HL-60 (cell line): ENCODE measurements around the gene NMNAT2.

Experiments
- DNase-seq, 2 experiments: peaks; one replicate each; pipeline ENCODE4 v3.0.0-alpha.2; 2010 to 2020; ENCODE audit warnings: low read depth in 1 of 2, low spot score in 1 of 2
- H3K27ac ChIP-seq: fragments of 250-450 bp; sonication (Bioruptor Pico); replicated peaks from 2 replicates; pipeline ENCODE4 v1.5.1; 2020; ENCODE audit warnings: mild to moderate bottlenecking, moderate library complexity
- H3K27me3 ChIP-seq: fragments of 250-450 bp; sonication (Bioruptor Pico); 2 replicates; pipeline ENCODE4 v1.5.1; 2021; ENCODE audit warnings: mild to moderate bottlenecking, moderate library complexity; ENCODE audit not compliant: insufficient read depth, poor library complexity, severe bottlenecking
- H3K4me3 ChIP-seq: replicated peaks from 2 replicates; pipeline ENCODE4 v1.5.1; 2011; ENCODE audit warnings: mild to moderate bottlenecking, control low read depth, low read length; ENCODE audit not compliant: insufficient read depth
- GABPA ChIP-seq: IDR thresholded peaks from 2 replicates; pipeline ENCODE4 v1.6.1; 2012; ENCODE audit warnings: low read depth
- POLR2AphosphoS5 ChIP-seq: IDR thresholded peaks from 2 replicates; pipeline ENCODE4 v1.6.1; 2012; ENCODE audit warnings: low read depth
- REST ChIP-seq: IDR thresholded peaks from 2 replicates; pipeline ENCODE4 v1.6.1; 2012; ENCODE audit warnings: low read depth; ENCODE audit not compliant: insufficient replicate concordance
- SPI1 ChIP-seq: IDR thresholded peaks from 2 replicates; pipeline ENCODE4 v1.6.1; 2012; ENCODE audit warnings: low read depth, mild to moderate bottlenecking, borderline replicate concordance
- TF ChIP-seq, protein P1 (sequence below): IDR thresholded peaks from one replicate; pipeline ENCODE4 v1.5.1; 2011; ENCODE audit warnings: low read length, control low read depth, inconsistent platforms; ENCODE audit not compliant: insufficient read depth

NMNAT2 gene

GRCh38 chr1:183237046-183237445 is 181.1 kb downstream of the NMNAT2 start:
- no peak overlapping the region for H3K27ac ChIP-seq
- no peaks in the 10 kb centered on the region for H3K27me3 ChIP-seq
- no peak for TF ChIP-seq REST
- TF ChIP-seq, protein P1, sequence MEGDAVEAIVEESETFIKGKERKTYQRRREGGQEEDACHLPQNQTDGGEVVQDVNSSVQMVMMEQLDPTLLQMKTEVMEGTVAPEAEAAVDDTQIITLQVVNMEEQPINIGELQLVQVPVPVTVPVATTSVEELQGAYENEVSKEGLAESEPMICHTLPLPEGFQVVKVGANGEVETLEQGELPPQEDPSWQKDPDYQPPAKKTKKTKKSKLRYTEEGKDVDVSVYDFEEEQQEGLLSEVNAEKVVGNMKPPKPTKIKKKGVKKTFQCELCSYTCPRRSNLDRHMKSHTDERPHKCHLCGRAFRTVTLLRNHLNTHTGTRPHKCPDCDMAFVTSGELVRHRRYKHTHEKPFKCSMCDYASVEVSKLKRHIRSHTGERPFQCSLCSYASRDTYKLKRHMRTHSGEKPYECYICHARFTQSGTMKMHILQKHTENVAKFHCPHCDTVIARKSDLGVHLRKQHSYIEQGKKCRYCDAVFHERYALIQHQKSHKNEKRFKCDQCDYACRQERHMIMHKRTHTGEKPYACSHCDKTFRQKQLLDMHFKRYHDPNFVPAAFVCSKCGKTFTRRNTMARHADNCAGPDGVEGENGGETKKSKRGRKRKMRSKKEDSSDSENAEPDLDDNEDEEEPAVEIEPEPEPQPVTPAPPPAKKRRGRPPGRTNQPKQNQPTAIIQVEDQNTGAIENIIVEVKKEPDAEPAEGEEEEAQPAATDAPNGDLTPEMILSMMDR: no peak
- no peak for TF ChIP-seq GABPA
- TF ChIP-seq SPI1: no peak
- TF ChIP-seq POLR2AphosphoS5: no peak
- no peak for DNase-seq
- H3K4me3 ChIP-seq: no peak overlapping the region

- TF ChIP-seq GABPA (no peak), POLR2AphosphoS5 (no peak), REST (no peak), SPI1 (no peak)
- TF ChIP-seq, protein P1: no peak
- Histone ChIP-seq H3K27ac (no peak overlapping the region), H3K4me3 (no peak overlapping the region), H3K27me3 (no peaks in the 10 kb centered on the region)
- no peak for DNase-seq
These were observed 181.9 kb downstream of the NMNAT2 start for GRCh38 chr1:183236158-183236725.

- H3K4me3 ChIP-seq: no peak overlapping the region
- TF ChIP-seq REST (no peak), GABPA (no peak), SPI1 (no peak), POLR2AphosphoS5 (no peak)
- TF ChIP-seq, protein P1: no peak
- H3K27ac ChIP-seq: no peak overlapping the region
- no peaks in the 10 kb centered on the region for H3K27me3 ChIP-seq
- DNase-seq: no peak
These were observed 182.7 kb downstream of the NMNAT2 start for GRCh38 chr1:183235503-183235902.
